SK-N-SH (cell line): Measurements from ENCODE around the gene SACS. TPM values are rescaled to one million over a fixed set of nuclear protein-coding genes. Genes with fewer than 3 reads are reported as not detected.

Experiments
- CTCF ChIA-PET: fragments of 300-600, 350-600 bp; formaldehyde crosslinking; extraction: SDS; loops from one replicate; lab custom pipeline; 2021; lab: Yijun Ruan, JAX
- POLR2A ChIA-PET: fragments of 350-600 bp; sonication (Branson Sonifier 250); formaldehyde crosslinking; extraction: SDS; loops from one replicate; lab custom pipeline; 2020; ENCODE audit warnings: antibody characterized with exemption, inconsistent platforms; lab: Yijun Ruan, JAX
- DNase-seq: peaks from one replicate; pipeline ENCODE4 v3.0.0; 2012
- H2AFZ ChIP-seq: fragments of 200-600 bp; sonication (generic); 2 replicates; pipeline ENCODE4 v1.8.1; 2016; ENCODE audit warnings: antibody characterized with exemption, mild to moderate bottlenecking, low read depth
- H3F3A ChIP-seq: fragments of 200-600 bp; sonication (generic); replicated peaks from 2 replicates; pipeline ENCODE3; 2016; ENCODE audit warnings: antibody characterized with exemption, mild to moderate bottlenecking; ENCODE audit not compliant: insufficient read depth
- H3K27ac ChIP-seq, 2 experiments: fragments of 200-500 bp in 1 of 2; fragments of 200-600 bp in 1 of 2; sonication (Bioruptor generic) in 1 of 2; sonication (generic), shearing (Covaris generic) in 1 of 2; 2 replicates each; pipeline versions ENCODE4 v1.5.1 to v1.6.1; 2014 to 2016; ENCODE audit warnings: low read depth in 2 of 2, inconsistent platforms in 1 of 2, low read length in 1 of 2, mild to moderate bottlenecking in 1 of 2, mixed read lengths in 1 of 2
- H3K27me3 ChIP-seq: fragments of 200-600 bp; sonication (generic), shearing (Covaris generic); 2 replicates; pipeline ENCODE4 v1.6.1; 2016; ENCODE audit warnings: mixed run types; ENCODE audit not compliant: insufficient read depth
- H3K36me3 ChIP-seq, 2 experiments: fragments of 200-500 bp in 1 of 2; fragments of 200-600 bp in 1 of 2; sonication (Bioruptor generic) in 1 of 2; sonication (generic) in 1 of 2; replicated peaks in 1 of 2; 2 replicates each; pipeline versions ENCODE3 to v1.5.1; 2014 to 2016; ENCODE audit warnings: low read length in 1 of 2, mild to moderate bottlenecking in 1 of 2; ENCODE audit not compliant: insufficient read depth in 2 of 2, control insufficient read depth in 1 of 2
- H3K4me1 ChIP-seq, 2 experiments: fragments of 200-500 bp in 1 of 2; fragments of 200-600 bp in 1 of 2; sonication (Bioruptor generic) in 1 of 2; sonication (generic), shearing (Covaris generic) in 1 of 2; 2 replicates each; pipeline versions ENCODE4 v1.5.1 to v1.6.1; 2014 to 2016; ENCODE audit warnings: low read depth in 1 of 2, low read length in 1 of 2, mixed run types in 1 of 2; ENCODE audit not compliant: insufficient read depth in 2 of 2, control insufficient read depth in 1 of 2
- H3K4me2 ChIP-seq: fragments of 200-600 bp; sonication (generic), shearing (Covaris generic); 2 replicates; pipeline ENCODE4 v1.6.1; 2017; ENCODE audit warnings: mixed run types
- H3K4me3 ChIP-seq, 2 experiments: fragments of 200-500 bp in 1 of 2; fragments of 200-600 bp in 1 of 2; sonication (Bioruptor generic) in 1 of 2; sonication (generic), shearing (Covaris generic) in 1 of 2; 2 replicates each; pipeline versions ENCODE4 v1.5.1 to v1.8.1; 2014 to 2016; ENCODE audit warnings: low read depth in 2 of 2, inconsistent platforms in 1 of 2, low read length in 1 of 2, mild to moderate bottlenecking in 1 of 2, mixed read lengths in 1 of 2, moderate library complexity in 1 of 2
- H3K79me2 ChIP-seq: fragments of 200-600 bp; sonication (generic); 2 replicates; pipeline ENCODE4 v1.8.1; 2017; ENCODE audit warnings: mild to moderate bottlenecking; ENCODE audit not compliant: insufficient read depth
- H3K9ac ChIP-seq: fragments of 200-600 bp; sonication (generic); 2 replicates; pipeline ENCODE4 v1.6.1; 2017; ENCODE audit warnings: mixed run types
- H3K9me2 ChIP-seq: fragments of 200-600 bp; sonication (generic); 2 replicates; pipeline ENCODE4 v1.6.1; 2017; ENCODE audit warnings: mixed run types
- H3K9me3 ChIP-seq: fragments of 200-600 bp; sonication (generic); 2 replicates; pipeline ENCODE4 v1.6.1; 2017; ENCODE audit warnings: mixed run types, mild to moderate bottlenecking, moderate library complexity
- H4K20me1 ChIP-seq: fragments of 200-600 bp; sonication (generic); 2 replicates; pipeline ENCODE4 v1.6.1; 2017; ENCODE audit warnings: mild to moderate bottlenecking, mixed run types; ENCODE audit not compliant: insufficient read depth
- CHD2 ChIP-seq: fragments of 150-350 bp; IDR thresholded peaks from 2 replicates; pipeline ENCODE4 v1.6.1; 2018; ENCODE audit warnings: low read length; ENCODE audit not compliant: partially characterized antibody
- EP300 ChIP-seq, 2 experiments: IDR thresholded peaks; 2 replicates each; pipeline versions ENCODE4 v1.4.0 to v1.6.1; 2012; ENCODE audit warnings: borderline replicate concordance in 1 of 2, low read depth in 1 of 2, low read length in 1 of 2
- EZH2phosphoT487 ChIP-seq: fragments of 200-600 bp; sonication (generic); IDR thresholded peaks from 2 replicates; pipeline ENCODE4 v1.6.1; 2017; ENCODE audit warnings: low read depth, mixed run types, mild to moderate bottlenecking, antibody characterized with exemption, moderate library complexity, borderline replicate concordance
- FOSL2 ChIP-seq: IDR thresholded peaks from 2 replicates; pipeline ENCODE4 v1.4.0; 2012; ENCODE audit warnings: low read depth, mild to moderate bottlenecking, moderate library complexity, borderline replicate concordance
- FOXJ3 ChIP-seq: sonication (generic); formaldehyde crosslinking; IDR thresholded peaks from 2 replicates; pipeline ENCODE4 v1.5.1; 2020; ENCODE audit warnings: mild to moderate bottlenecking, missing genetic modification reagents
- FOXM1 ChIP-seq: IDR thresholded peaks from 2 replicates; pipeline ENCODE4 v1.4.0; 2012; ENCODE audit warnings: low read depth, mild to moderate bottlenecking
- GATA2 ChIP-seq: sonication (generic); formaldehyde crosslinking; IDR thresholded peaks from 2 replicates; pipeline ENCODE4 v1.5.0; 2020; ENCODE audit warnings: mild to moderate bottlenecking, missing genetic modification reagents
- MXI1 ChIP-seq: IDR thresholded peaks from 2 replicates; pipeline ENCODE4 v1.6.1; 2012; ENCODE audit warnings: mild to moderate bottlenecking, low read depth, low read length, improper control_type of control experiment
- NFIC ChIP-seq: IDR thresholded peaks from 2 replicates; pipeline ENCODE4 v1.4.0; 2012; ENCODE audit warnings: borderline replicate concordance
- RAD21 ChIP-seq: IDR thresholded peaks from 2 replicates; pipeline ENCODE4 v1.6.1; 2012; ENCODE audit warnings: mild to moderate bottlenecking, low read length
- RFX5 ChIP-seq: IDR thresholded peaks from 2 replicates; pipeline ENCODE4 v1.6.1; 2012; ENCODE audit warnings: mild to moderate bottlenecking, improper control_type of control experiment, low read length
- RXRA ChIP-seq: IDR thresholded peaks from 2 replicates; pipeline ENCODE4 v1.4.0; 2012; ENCODE audit warnings: low read depth, mild to moderate bottlenecking, borderline replicate concordance
- SMC3 ChIP-seq: IDR thresholded peaks from 2 replicates; pipeline ENCODE4 v1.6.1; 2012; ENCODE audit warnings: low read depth, low read length, improper control_type of control experiment
- TAF1 ChIP-seq: IDR thresholded peaks from 2 replicates; pipeline ENCODE4 v1.6.1; 2012; ENCODE audit warnings: low read depth, mild to moderate bottlenecking, low read length, moderate library complexity, borderline replicate concordance
- YY1 ChIP-seq: IDR thresholded peaks from 2 replicates; pipeline ENCODE4 v1.4.0; 2012; ENCODE audit warnings: low read depth, mild to moderate bottlenecking
- WGBS: methylation state at CpG from one replicate; pipeline ENCODE4 v1.1.6; 2017; ENCODE audit warnings: low lambda C conversion rate; 5-methylcytosine and 5-hydroxymethylcytosine counted together
- polyA plus RNA-seq, 3 experiments: library from polyadenylated mRNA; depleted of rRNA; stranded (reverse); fragments of >200 nt; gene quantifications; 2 replicates each; pipeline ENCODE4 v1.2.3, GENCODE V29; 2012
- TF ChIP-seq, protein P1 (sequence below): IDR thresholded peaks from 2 replicates; pipeline ENCODE4; 2012
- TF ChIP-seq, protein P2 (sequence below): IDR thresholded peaks from 2 replicates; pipeline ENCODE4 v1.4.0; 2012; ENCODE audit warnings: low read depth, borderline replicate concordance
- TF ChIP-seq, protein P3 (sequence below): IDR thresholded peaks from 2 replicates; pipeline ENCODE4 v1.4.0; 2012; ENCODE audit warnings: low read depth

SACS gene
- polyA plus RNA-seq, 1 of the 3 experiments (the other 2 are of a cell fraction): 5.9 TPM

DNA sequence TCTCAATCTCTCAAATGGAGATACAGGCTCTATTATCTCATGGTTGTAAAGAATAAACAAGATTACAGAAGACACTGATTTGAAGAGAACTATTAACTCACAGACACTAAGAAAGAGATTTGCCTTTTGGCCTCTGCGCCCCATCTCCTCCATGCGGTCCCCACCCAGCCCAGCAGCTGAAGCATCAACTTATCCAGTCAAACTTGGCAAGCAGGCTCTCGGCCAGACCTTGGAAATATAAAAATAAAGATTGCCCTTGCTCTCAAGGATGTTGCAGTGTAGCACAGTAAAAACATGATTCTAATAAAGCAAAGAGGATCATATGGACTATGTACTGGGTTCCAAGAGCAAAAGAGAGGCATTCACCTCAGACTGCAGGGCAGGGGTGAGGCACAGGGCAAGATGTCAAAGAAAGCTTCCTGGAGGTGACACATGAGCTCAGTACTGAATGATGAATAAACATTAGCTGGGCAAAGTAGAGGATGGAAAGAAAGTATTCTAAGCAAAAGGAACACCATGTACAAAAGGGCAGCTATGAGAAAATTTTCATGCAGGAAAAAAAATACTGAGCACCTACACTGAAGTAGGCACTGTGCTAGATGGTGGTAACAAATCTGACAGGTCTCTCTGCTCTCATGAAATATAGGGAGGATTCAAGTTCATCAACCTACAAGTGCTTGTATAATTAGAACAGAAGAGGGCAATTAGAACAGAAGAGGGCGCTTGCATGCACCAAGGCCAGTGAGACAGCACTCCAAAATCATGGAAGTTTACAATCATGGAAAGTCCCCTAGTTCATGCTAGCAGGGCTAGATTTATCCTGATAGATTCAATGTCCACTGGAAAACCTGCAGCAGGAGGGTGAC is 85.0 kb downstream of the SACS start:
- peaks cover 53 to 94% of the 10 kb centered on the region in 2 experiments for H3K36me3 ChIP-seq
- no peak for DNase-seq
- H3K27me3 ChIP-seq: no peaks in the 10 kb centered on the region
- peaks cover 100% of the 10 kb centered on the region for H3K79me2 ChIP-seq
- no peak overlapping the region for H3K27ac ChIP-seq
- peaks cover 0 to 9% of the 10 kb centered on the region in 2 experiments; a peak in 2 of 4 replicates for H3K4me1 ChIP-seq
- 96% methylated on average over 4 of the region's 4 CpGs for WGBS
- H3K9me3 ChIP-seq: no peaks in the 10 kb centered on the region
- H3F3A ChIP-seq: peaks cover 36% of the 10 kb centered on the region
- H4K20me1 ChIP-seq: peaks cover 69% of the 10 kb centered on the region
- TF ChIP-seq RAD21: peak; percentile 16
- TF ChIP-seq SMC3: no peak
- H3K9ac ChIP-seq: no peak overlapping the region
- H2AFZ ChIP-seq: no peak overlapping the region
- ChIA-PET CTCF (no interaction called here), POLR2A (no interaction called here)
- no peaks in the 10 kb centered on the region for H3K9me2 ChIP-seq
- H3K4me2 ChIP-seq: no peak overlapping the region
- H3K4me3 ChIP-seq: no peak overlapping the region

DNA sequence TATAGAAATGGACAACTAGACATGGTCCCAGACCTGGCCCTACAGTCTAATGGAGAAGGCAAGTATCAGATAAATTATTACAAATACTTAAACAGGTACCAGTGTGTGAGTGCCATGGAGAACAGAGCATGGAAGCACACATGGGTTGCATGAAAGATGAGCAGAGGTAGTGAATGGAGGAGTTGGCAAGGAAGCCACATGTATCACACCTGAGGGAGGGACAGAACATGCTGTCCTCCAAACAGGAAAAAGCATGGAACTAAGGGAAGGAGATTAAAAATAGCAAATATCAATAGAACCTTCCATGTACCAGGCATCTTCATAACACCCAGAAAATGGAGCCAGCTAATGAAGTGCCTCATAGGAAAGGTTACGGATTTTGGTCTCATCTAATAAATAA is 85.9 kb downstream of the SACS start:
- Histone ChIP-seq H3K27ac (no peak overlapping the region), H3K4me3 (no peak overlapping the region), H3K9me3 (no peaks in the 10 kb centered on the region), H2AFZ (no peak overlapping the region), H3F3A (peaks cover 30% of the 10 kb centered on the region), H4K20me1 (peaks cover 64% of the 10 kb centered on the region), H3K9ac (no peak overlapping the region), H3K4me2 (no peak overlapping the region), H3K9me2 (no peaks in the 10 kb centered on the region), H3K79me2 (peaks cover 100% of the 10 kb centered on the region), H3K27me3 (no peaks in the 10 kb centered on the region), H3K4me1 (peaks cover 0 to 6% of the 10 kb centered on the region in 2 experiments; a peak in 2 of 4 replicates), H3K36me3 (peaks cover 47 to 94% of the 10 kb centered on the region in 2 experiments)
- no peak for DNase-seq
- ChIA-PET POLR2A (no interaction called here), CTCF (no interaction called here)
- 95% methylated on average over 1 of the region's 1 CpG for WGBS
- TF ChIP-seq FOXJ3 (CRISPR knock-in tag) (no peak), TAF1 (no peak), FOXM1 (no peak), CHD2 (no peak), YY1 (no peak), GATA2 (no peak), MXI1 (no peak), FOSL2 (no peak), EP300 (IDR thresholded peaks at IDR 0.05; ENCODE audit: borderline replicate concordance in 1 of 2, low read depth in 1 of 2, low read length in 1 of 2) (no peak), EZH2phosphoT487 (no peak), SMC3 (no peak), RXRA (no peak), RFX5 (no peak), NFIC (no peak)
- TF ChIP-seq, protein P1, sequence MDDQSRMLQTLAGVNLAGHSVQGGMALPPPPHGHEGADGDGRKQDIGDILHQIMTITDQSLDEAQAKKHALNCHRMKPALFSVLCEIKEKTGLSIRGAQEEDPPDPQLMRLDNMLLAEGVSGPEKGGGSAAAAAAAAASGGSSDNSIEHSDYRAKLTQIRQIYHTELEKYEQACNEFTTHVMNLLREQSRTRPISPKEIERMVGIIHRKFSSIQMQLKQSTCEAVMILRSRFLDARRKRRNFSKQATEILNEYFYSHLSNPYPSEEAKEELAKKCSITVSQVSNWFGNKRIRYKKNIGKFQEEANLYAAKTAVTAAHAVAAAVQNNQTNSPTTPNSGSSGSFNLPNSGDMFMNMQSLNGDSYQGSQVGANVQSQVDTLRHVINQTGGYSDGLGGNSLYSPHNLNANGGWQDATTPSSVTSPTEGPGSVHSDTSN: no peak
- TF ChIP-seq, protein P2, sequence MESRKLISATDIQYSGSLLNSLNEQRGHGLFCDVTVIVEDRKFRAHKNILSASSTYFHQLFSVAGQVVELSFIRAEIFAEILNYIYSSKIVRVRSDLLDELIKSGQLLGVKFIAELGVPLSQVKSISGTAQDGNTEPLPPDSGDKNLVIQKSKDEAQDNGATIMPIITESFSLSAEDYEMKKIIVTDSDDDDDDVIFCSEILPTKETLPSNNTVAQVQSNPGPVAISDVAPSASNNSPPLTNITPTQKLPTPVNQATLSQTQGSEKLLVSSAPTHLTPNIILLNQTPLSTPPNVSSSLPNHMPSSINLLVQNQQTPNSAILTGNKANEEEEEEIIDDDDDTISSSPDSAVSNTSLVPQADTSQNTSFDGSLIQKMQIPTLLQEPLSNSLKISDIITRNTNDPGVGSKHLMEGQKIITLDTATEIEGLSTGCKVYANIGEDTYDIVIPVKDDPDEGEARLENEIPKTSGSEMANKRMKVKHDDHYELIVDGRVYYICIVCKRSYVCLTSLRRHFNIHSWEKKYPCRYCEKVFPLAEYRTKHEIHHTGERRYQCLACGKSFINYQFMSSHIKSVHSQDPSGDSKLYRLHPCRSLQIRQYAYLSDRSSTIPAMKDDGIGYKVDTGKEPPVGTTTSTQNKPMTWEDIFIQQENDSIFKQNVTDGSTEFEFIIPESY: no peak
- TF ChIP-seq, protein P3, sequence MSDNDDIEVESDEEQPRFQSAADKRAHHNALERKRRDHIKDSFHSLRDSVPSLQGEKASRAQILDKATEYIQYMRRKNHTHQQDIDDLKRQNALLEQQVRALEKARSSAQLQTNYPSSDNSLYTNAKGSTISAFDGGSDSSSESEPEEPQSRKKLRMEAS: no peak
